NCI-H524 treated with DMSO at 0.1 percent for 48 hours (cell line): ENCODE results near the gene LIG3.
A peak's percentile ranks its signal among the peaks of the same experiment; 100 is the strongest.
"Not testable (repeated sequence)": the region's sequence is repeated elsewhere in the genome, so short reads cannot be mapped to it uniquely, and the experiment has no call there.

Experiments used
- DNase-seq: peaks from one replicate; lab custom pipeline; 2025; lab: John Stamatoyannopoulos, UW

LIG3 gene

GRCh38 chr17:34980353-34980680 is at the start of gene LIG3:
Gene LIG3 (plus strand): TSS chr17:34980512. CDS start chr17:34983006, 2,494 bp downstream.
- DNase-seq = peak; percentile 68

GRCh38 chr17:34950780-34951179 is 29.5 kb upstream of the LIG3 start:
- DNase-seq = not testable (repeated sequence)

- no peak for DNase-seq
Observed at GRCh38 chr17:34958438-34958837, 21.9 kb upstream of the LIG3 start.

GRCh38 chr17:34961093-34961911 is 19.0 kb upstream of the LIG3 start, which contains the start of the genes CCT6B and ZNF830:
Gene CCT6B (minus strand): TSS chr17:34961460. CDS start chr17:34961393, 67 bp downstream.
Gene ZNF830 (plus strand): TSS chr17:34961540. CDS start chr17:34961567, 27 bp downstream.
- DNase-seq = peak; percentile 42

- DNase-seq = no peak
Observed at GRCh38 chr17:34974179-34974578, 6.1 kb upstream of the LIG3 start.

- DNase-seq = no peak
Observed at GRCh38 chr17:34974794-34975785, 5.2 kb upstream of the LIG3 start.

- DNase-seq = no peak
Observed at GRCh38 chr17:34979153-34979552, 1.2 kb upstream of the LIG3 start.

GRCh38 chr17:34979650-34980352 is 511 bp upstream of the LIG3 start:
- DNase-seq = no peak

GRCh38 chr17:34980681-34981537 is 597 bp downstream of the LIG3 start:
- DNase-seq = peak; percentile 27

- no peak for DNase-seq
Observed at GRCh38 chr17:34981538-34982241, 1.4 kb downstream of the LIG3 start.

GRCh38 chr17:34987232-34987631 is 6.9 kb downstream of the LIG3 start:
- no peak for DNase-seq

GRCh38 chr17:34988644-34989043 is 8.3 kb downstream of the LIG3 start:
- no peak for DNase-seq

GRCh38 chr17:34989473-34989872 is 9.2 kb downstream of the LIG3 start:
- no peak for DNase-seq

GRCh38 chr17:34990921-34991365 is 10.6 kb downstream of the LIG3 start:
- DNase-seq = no peak

GRCh38 chr17:34991606-34992005 is 11.3 kb downstream of the LIG3 start:
- DNase-seq = no peak

GRCh38 chr17:34993031-34993430 is 12.7 kb downstream of the LIG3 start:
- no peak for DNase-seq

GRCh38 chr17:34996422-34997285 is 16.3 kb downstream of the LIG3 start:
- DNase-seq = no peak

GRCh38 chr17:34997355-34997862 is 17.1 kb downstream of the LIG3 start:
- DNase-seq = no peak

GRCh38 chr17:34998205-34998604 is 17.9 kb downstream of the LIG3 start:
- no peak for DNase-seq
